Lower leg skin (tissue), 3 donors: Measurements from ENCODE around the gene HSP90AB1.

ENCODE experiments used
- CTCF ChIP-seq, 3 donors: fragments of 450-650 bp; IDR thresholded peaks; one replicate each; pipeline ENCODE4 v1.5.1; 2016; ENCODE audit warnings: antibody characterized with exemption in 3 of 3, mild to moderate bottlenecking in 3 of 3, moderate library complexity in 2 of 3
- POLR2A ChIP-seq, 2 donors: fragments of 450-650 bp; IDR thresholded peaks; one replicate each; pipeline ENCODE4 v1.6.1; 2016 to 2017; ENCODE audit warnings: antibody characterized with exemption in 2 of 2, mild to moderate bottlenecking in 1 of 2, moderate library complexity in 1 of 2

DNA sequence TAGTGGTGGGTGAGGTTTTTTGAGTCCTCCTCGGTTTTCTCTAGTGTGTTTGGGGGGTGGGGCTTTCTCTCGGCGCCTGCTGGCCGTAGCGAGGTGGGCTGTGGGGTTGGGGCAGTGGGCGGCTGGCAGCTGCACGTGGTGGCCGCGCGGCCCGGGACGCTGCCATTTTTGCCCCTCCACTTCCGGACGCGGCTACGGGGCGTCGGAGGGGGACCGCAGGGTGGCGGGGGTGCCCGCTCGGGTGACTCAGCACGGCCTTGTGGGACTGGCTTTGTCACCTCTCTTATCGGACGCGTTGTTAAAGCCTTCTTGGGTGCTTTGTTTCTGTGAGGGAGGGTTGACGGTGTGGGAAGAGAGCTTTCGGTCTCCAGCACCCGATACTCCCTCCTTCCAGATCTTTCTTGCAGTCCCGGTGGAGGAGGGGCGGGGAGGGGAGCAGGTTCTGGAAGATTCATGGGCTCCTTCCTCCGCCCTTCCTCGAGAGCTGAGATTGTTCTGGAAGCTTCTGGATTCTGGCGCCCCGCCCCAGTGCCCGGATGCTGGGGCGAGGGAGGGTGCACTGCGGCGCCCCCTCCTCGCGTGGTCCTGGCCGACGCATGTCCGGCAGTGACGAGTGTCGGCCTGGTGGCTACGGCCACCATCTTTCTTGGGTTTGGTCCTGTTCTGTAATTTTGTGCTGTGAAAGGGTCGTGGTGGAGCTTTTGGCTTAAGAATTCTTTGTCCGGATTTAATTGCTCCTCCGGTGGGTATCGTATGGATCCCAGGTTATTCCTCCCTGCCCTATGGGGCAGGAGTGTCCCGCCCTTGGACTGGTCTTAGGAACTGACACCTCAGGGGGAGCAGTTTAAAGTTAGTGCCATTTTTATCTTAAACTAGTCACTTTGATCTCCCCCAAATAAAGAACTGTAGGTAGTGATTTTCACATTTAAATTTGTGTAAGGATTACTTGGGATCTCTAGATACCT is 719 bp downstream of the HSP90AB1 start:
- TF ChIP-seq POLR2A (IDR thresholded peaks at IDR 0.05) (no peak), CTCF (IDR thresholded peaks at IDR 0.05) (no peak)
